ENCODE measurements around the gene DSCAML1. TPM values are rescaled to one million over a fixed set of nuclear protein-coding genes. Genes with fewer than 3 reads are reported as not detected.

Gene DSCAML1
- total RNA-seq, 2 donors from 2014 or later: 0.21 to 0.41 TPM

- H3K27ac ChIP-seq: no peak overlapping the region
- no peak for DNase-seq (ENCODE audit: low spot score)
- H3K4me3 ChIP-seq: no peak overlapping the region
- H3K27me3 ChIP-seq (replicated peaks; ENCODE audit: insufficient read depth): no peaks in the 10 kb centered on the region
- ATAC-seq (ENCODE audit: insufficient number of reproducible peaks, low FRiP score, low read depth): no peak
- H3K4me1 ChIP-seq (ENCODE audit: control insufficient read depth in 1 of 2, low read depth in 2 of 2): peaks cover 8 to 14% of the 10 kb centered on the region in 2 donors
- H3K36me3 ChIP-seq: no peaks in the 10 kb centered on the region
- TF ChIP-seq, protein P1, sequence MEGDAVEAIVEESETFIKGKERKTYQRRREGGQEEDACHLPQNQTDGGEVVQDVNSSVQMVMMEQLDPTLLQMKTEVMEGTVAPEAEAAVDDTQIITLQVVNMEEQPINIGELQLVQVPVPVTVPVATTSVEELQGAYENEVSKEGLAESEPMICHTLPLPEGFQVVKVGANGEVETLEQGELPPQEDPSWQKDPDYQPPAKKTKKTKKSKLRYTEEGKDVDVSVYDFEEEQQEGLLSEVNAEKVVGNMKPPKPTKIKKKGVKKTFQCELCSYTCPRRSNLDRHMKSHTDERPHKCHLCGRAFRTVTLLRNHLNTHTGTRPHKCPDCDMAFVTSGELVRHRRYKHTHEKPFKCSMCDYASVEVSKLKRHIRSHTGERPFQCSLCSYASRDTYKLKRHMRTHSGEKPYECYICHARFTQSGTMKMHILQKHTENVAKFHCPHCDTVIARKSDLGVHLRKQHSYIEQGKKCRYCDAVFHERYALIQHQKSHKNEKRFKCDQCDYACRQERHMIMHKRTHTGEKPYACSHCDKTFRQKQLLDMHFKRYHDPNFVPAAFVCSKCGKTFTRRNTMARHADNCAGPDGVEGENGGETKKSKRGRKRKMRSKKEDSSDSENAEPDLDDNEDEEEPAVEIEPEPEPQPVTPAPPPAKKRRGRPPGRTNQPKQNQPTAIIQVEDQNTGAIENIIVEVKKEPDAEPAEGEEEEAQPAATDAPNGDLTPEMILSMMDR (IDR thresholded peaks at IDR 0.05): no peak
- no peaks in the 10 kb centered on the region for H3K9me3 ChIP-seq
These were observed 2.9 kb downstream of the DSCAML1 start for GRCh38 chr11:117794135-117794534.

DNA sequence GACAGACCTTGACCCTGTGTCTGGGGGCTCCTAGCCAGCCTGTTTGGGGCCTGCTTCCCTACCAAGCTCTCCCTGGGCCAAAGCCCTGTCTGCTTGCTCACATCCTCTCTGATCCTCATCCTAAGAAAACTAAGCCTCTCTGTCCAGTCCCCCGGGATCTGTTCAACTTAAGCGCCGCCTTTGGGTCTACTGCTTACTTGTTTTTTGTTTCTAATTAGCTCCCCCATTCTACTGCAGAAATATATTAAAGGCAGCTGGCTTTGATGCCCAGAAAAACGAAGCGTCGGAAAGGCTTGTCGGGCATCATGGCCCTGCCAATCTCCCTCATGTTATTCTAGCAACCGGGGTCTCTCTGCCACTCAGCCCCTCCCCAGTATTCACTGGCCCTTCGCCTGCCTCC is 3.4 kb downstream of the DSCAML1 start:
- ATAC-seq (ENCODE audit: insufficient number of reproducible peaks, low FRiP score, low read depth) (no peak), DNase-seq (ENCODE audit: low spot score) (no peak)
- TF ChIP-seq, protein P1 (IDR thresholded peaks at IDR 0.05): no peak
- Histone ChIP-seq H3K27ac (no peak overlapping the region), H3K4me1 (ENCODE audit: control insufficient read depth in 1 of 2, low read depth in 2 of 2) (peaks cover 8 to 14% of the 10 kb centered on the region in 2 donors), H3K36me3 (no peaks in the 10 kb centered on the region), H3K4me3 (no peak overlapping the region), H3K27me3 (replicated peaks; ENCODE audit: insufficient read depth) (no peaks in the 10 kb centered on the region), H3K9me3 (no peaks in the 10 kb centered on the region)

GRCh38 chr11:117792992-117793391 is 4.0 kb downstream of the DSCAML1 start:
- Histone ChIP-seq H3K4me3 (no peak overlapping the region), H3K4me1 (ENCODE audit: control insufficient read depth in 1 of 2, low read depth in 2 of 2) (peaks cover 8 to 14% of the 10 kb centered on the region in 2 donors), H3K9me3 (no peaks in the 10 kb centered on the region), H3K27ac (no peak overlapping the region), H3K36me3 (no peaks in the 10 kb centered on the region), H3K27me3 (replicated peaks; ENCODE audit: insufficient read depth) (no peaks in the 10 kb centered on the region)
- TF ChIP-seq, protein P1 (IDR thresholded peaks at IDR 0.05): no peak
- DNase-seq (ENCODE audit: low spot score) (no peak), ATAC-seq (ENCODE audit: insufficient number of reproducible peaks, low FRiP score, low read depth) (no peak)

- DNase-seq (ENCODE audit: low spot score): no peak
- Histone ChIP-seq H3K9me3 (no peaks in the 10 kb centered on the region), H3K27ac (no peak overlapping the region), H3K36me3 (no peaks in the 10 kb centered on the region), H3K27me3 (replicated peaks; ENCODE audit: insufficient read depth) (no peaks in the 10 kb centered on the region), H3K4me1 (ENCODE audit: control insufficient read depth in 1 of 2, low read depth in 2 of 2) (peaks cover 8 to 14% of the 10 kb centered on the region in 2 donors), H3K4me3 (no peak overlapping the region)
- TF ChIP-seq, protein P1 (IDR thresholded peaks at IDR 0.05): no peak
- no peak for ATAC-seq (ENCODE audit: insufficient number of reproducible peaks, low FRiP score, low read depth)
These were observed 4.8 kb downstream of the DSCAML1 start for GRCh38 chr11:117792241-117792640.

DNA sequence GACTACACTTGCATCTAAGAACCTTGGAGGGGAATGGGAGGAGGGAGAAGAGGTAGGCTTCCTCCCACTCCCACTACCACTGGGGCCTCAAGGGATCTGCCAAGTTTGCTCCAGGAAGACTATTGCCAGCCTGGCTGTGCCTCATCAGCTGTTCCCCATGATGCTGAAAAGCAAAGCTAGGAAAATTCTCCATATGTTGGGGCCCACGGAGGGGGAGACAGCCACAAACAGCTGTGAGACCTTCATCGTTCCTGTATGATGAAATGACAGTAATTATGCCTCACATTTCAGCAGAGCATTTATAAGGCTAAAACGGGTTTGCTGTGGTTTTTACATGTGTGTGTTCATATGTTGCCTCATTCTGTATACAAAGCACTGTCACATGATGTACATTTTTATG is 6.7 kb downstream of the DSCAML1 start:
- H3K4me3 ChIP-seq: no peak overlapping the region
- no peaks in the 10 kb centered on the region for H3K9me3 ChIP-seq
- no peaks in the 10 kb centered on the region for H3K36me3 ChIP-seq
- DNase-seq (ENCODE audit: low spot score) (no peak), ATAC-seq (ENCODE audit: insufficient number of reproducible peaks, low FRiP score, low read depth) (no peak)
- H3K27ac ChIP-seq: no peak overlapping the region
- H3K4me1 ChIP-seq (ENCODE audit: control insufficient read depth in 1 of 2, low read depth in 2 of 2): no peaks in the 10 kb centered on the region
- TF ChIP-seq, protein P1 (IDR thresholded peaks at IDR 0.05): no peak
- no peaks in the 10 kb centered on the region for H3K27me3 ChIP-seq (replicated peaks; ENCODE audit: insufficient read depth)

Data from thoracic aorta (tissue), 2 donors.